ENCODE measurements around the gene C2CD5. TPM values are rescaled to one million over a fixed set of nuclear protein-coding genes. Genes with fewer than 3 reads are reported as not detected.

Gene C2CD5
- total and polyA plus RNA-seq, 5 donors from 2014 or later: 12.8 to 40.0 (median 21.4) TPM

DNA sequence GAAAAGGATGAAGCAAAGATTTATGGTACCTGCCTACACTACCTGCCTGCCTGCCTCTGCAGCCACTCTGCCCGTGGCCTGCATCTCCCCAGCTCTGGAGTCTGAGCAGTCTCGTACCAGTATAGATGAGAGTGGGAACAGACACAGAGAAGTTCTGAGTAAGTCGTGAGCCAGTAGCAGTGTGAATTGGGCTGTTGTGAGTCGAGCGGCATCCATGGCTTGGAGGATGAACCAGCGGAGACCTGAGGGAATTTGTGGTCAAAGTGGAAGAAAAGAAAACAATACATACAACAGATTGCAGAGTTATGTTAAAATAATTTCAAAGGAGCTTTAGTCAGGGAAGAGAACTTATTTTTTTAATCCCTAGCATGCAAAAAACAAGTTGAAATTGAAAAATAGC, 25.3 kb downstream of the C2CD5 start:
- peaks cover 35% of the 10 kb centered on the region for H3K36me3 Mint-ChIP-seq
- no peak for ATAC-seq (ENCODE audit: low read depth in 2 of 2)
- Histone ChIP-seq H3K9me3 (ENCODE audit: control insufficient read depth in 2 of 2, low read length in 2 of 2) (no peaks in the 10 kb centered on the region), H3K4me1 (ENCODE audit: control insufficient read depth, insufficient read depth, low read length, poor library complexity, severe bottlenecking) (no peaks in the 10 kb centered on the region), H3K27ac (ENCODE audit: insufficient read depth, low read length, poor library complexity, severe bottlenecking) (no peak overlapping the region), H3K36me3 (ENCODE audit: control insufficient read depth, insufficient read depth, low read length) (peaks cover 52% of the 10 kb centered on the region), H3K4me3 (ENCODE audit: low read depth, low read length) (no peak overlapping the region), H3K27me3 (ENCODE audit: control insufficient read depth, insufficient read depth, low read length) (no peaks in the 10 kb centered on the region)
- H3K27ac Mint-ChIP-seq: no peak overlapping the region
- H3K4me1 Mint-ChIP-seq: peaks cover 6 to 12% (median 9%) of the 10 kb centered on the region in 4 donors
- H3K4me3 Mint-ChIP-seq: no peak overlapping the region
- peaks cover 0 to 2% (median 0%) of the 10 kb centered on the region in 7 donors for H3K9me3 Mint-ChIP-seq
- H3K27me3 Mint-ChIP-seq: no peaks in the 10 kb centered on the region
- no peak for DNase-seq

- DNase-seq (no peak), ATAC-seq (ENCODE audit: low read depth in 2 of 2) (no peak)
- Mint-ChIP-seq H3K27ac (no peak overlapping the region), H3K36me3 (peaks cover 30% of the 10 kb centered on the region), H3K4me1 (peaks cover 6 to 12% (median 10%) of the 10 kb centered on the region in 4 donors), H3K4me3 (no peak overlapping the region), H3K9me3 (peaks cover 0 to 2% (median 0%) of the 10 kb centered on the region in 7 donors), H3K27me3 (no peaks in the 10 kb centered on the region)
- Histone ChIP-seq H3K9me3 (ENCODE audit: control insufficient read depth in 2 of 2, low read length in 2 of 2) (no peaks in the 10 kb centered on the region), H3K36me3 (ENCODE audit: control insufficient read depth, insufficient read depth, low read length) (peaks cover 45% of the 10 kb centered on the region), H3K27me3 (ENCODE audit: control insufficient read depth, insufficient read depth, low read length) (no peaks in the 10 kb centered on the region), H3K27ac (ENCODE audit: insufficient read depth, low read length, poor library complexity, severe bottlenecking) (no peak overlapping the region), H3K4me3 (ENCODE audit: low read depth, low read length) (no peak overlapping the region), H3K4me1 (ENCODE audit: control insufficient read depth, insufficient read depth, low read length, poor library complexity, severe bottlenecking) (no peaks in the 10 kb centered on the region)
These were observed 26.2 kb downstream of the C2CD5 start for GRCh38 chr12:22518060-22518719.

- no peak overlapping the region for H3K4me3 ChIP-seq (ENCODE audit: low read depth, low read length)
- no peaks in the 10 kb centered on the region for H3K4me1 ChIP-seq (ENCODE audit: control insufficient read depth, insufficient read depth, low read length, poor library complexity, severe bottlenecking)
- H3K27me3 Mint-ChIP-seq: no peaks in the 10 kb centered on the region
- peak overlapping the region in 2 of 3 donors; percentile 16 to 50 for H3K27ac Mint-ChIP-seq
- no peaks in the 10 kb centered on the region for H3K9me3 Mint-ChIP-seq
- no peaks in the 10 kb centered on the region for H3K9me3 ChIP-seq (ENCODE audit: control insufficient read depth in 2 of 2, low read length in 2 of 2)
- DNase-seq (no peak), ATAC-seq (ENCODE audit: low read depth in 2 of 2) (no peak)
- H3K36me3 Mint-ChIP-seq: peaks cover 29% of the 10 kb centered on the region
- H3K36me3 ChIP-seq (ENCODE audit: control insufficient read depth, insufficient read depth, low read length): peaks cover 39% of the 10 kb centered on the region
- H3K4me3 Mint-ChIP-seq: no peak overlapping the region
- no peak overlapping the region for H3K27ac ChIP-seq (ENCODE audit: insufficient read depth, low read length, poor library complexity, severe bottlenecking)
- H3K4me1 Mint-ChIP-seq: peaks cover 5 to 10% (median 6%) of the 10 kb centered on the region in 4 donors
- no peaks in the 10 kb centered on the region for H3K27me3 ChIP-seq (ENCODE audit: control insufficient read depth, insufficient read depth, low read length)
These were observed 29.5 kb downstream of the C2CD5 start for GRCh38 chr12:22514875-22515274.

- peaks cover 36% of the 10 kb centered on the region for H3K36me3 Mint-ChIP-seq
- no peaks in the 10 kb centered on the region for H3K27me3 ChIP-seq (ENCODE audit: control insufficient read depth, insufficient read depth, low read length)
- peaks cover 31% of the 10 kb centered on the region for H3K36me3 ChIP-seq (ENCODE audit: control insufficient read depth, insufficient read depth, low read length)
- H3K27ac ChIP-seq (ENCODE audit: insufficient read depth, low read length, poor library complexity, severe bottlenecking): no peak overlapping the region
- no peak overlapping the region for H3K4me3 Mint-ChIP-seq
- no peaks in the 10 kb centered on the region for H3K9me3 Mint-ChIP-seq
- H3K4me1 ChIP-seq (ENCODE audit: control insufficient read depth, insufficient read depth, low read length, poor library complexity, severe bottlenecking): no peaks in the 10 kb centered on the region
- DNase-seq: no peak
- no peaks in the 10 kb centered on the region for H3K9me3 ChIP-seq (ENCODE audit: control insufficient read depth in 2 of 2, low read length in 2 of 2)
- no peak overlapping the region for H3K27ac Mint-ChIP-seq
- ATAC-seq (ENCODE audit: low read depth in 2 of 2): no peak
- H3K27me3 Mint-ChIP-seq: no peaks in the 10 kb centered on the region
- H3K4me3 ChIP-seq (ENCODE audit: low read depth, low read length): no peak overlapping the region
- H3K4me1 Mint-ChIP-seq: peaks cover 0 to 7% (median 0%) of the 10 kb centered on the region in 4 donors
These were observed 38.5 kb downstream of the C2CD5 start for GRCh38 chr12:22505826-22506225.

- Mint-ChIP-seq H3K4me1 (peaks cover 0 to 10% (median 4%) of the 10 kb centered on the region in 4 donors), H3K4me3 (no peak overlapping the region), H3K27ac (no peak overlapping the region), H3K9me3 (no peaks in the 10 kb centered on the region), H3K27me3 (no peaks in the 10 kb centered on the region), H3K36me3 (peaks cover 22% of the 10 kb centered on the region)
- Histone ChIP-seq H3K4me1 (ENCODE audit: control insufficient read depth, insufficient read depth, low read length, poor library complexity, severe bottlenecking) (no peaks in the 10 kb centered on the region), H3K4me3 (ENCODE audit: low read depth, low read length) (no peak overlapping the region), H3K36me3 (ENCODE audit: control insufficient read depth, insufficient read depth, low read length) (peaks cover 17% of the 10 kb centered on the region), H3K27me3 (ENCODE audit: control insufficient read depth, insufficient read depth, low read length) (no peaks in the 10 kb centered on the region), H3K9me3 (ENCODE audit: control insufficient read depth in 2 of 2, low read length in 2 of 2) (no peaks in the 10 kb centered on the region), H3K27ac (ENCODE audit: insufficient read depth, low read length, poor library complexity, severe bottlenecking) (no peak overlapping the region)
- no peak for DNase-seq
- ATAC-seq (ENCODE audit: low read depth in 2 of 2): no peak
These were observed 44.2 kb downstream of the C2CD5 start for GRCh38 chr12:22500100-22500499.

DNA sequence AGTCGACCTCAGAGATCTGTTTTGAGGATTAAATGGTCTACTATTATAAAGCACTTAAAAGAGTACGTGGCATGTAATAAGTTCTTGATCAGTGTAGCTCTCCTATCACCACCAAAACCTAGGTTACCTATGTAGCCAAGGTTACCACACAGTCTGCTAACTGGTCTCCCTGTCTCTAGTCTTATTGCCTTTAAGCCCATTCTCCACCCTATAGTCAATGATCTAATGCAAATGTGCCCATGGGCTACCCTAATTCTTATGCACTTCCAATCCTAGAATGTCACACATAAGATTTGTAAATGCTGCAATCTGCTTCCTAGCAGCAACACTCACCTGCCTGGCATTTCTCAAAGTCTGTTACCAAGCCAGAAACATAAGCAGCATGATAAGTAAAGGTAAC, 44.9 kb downstream of the C2CD5 start:
- Mint-ChIP-seq H3K9me3 (no peaks in the 10 kb centered on the region), H3K27me3 (no peaks in the 10 kb centered on the region), H3K27ac (peak overlapping the region in 1 of 3 donors; percentile 10), H3K4me3 (no peak overlapping the region), H3K36me3 (peaks cover 19% of the 10 kb centered on the region), H3K4me1 (peaks cover 0 to 10% (median 4%) of the 10 kb centered on the region in 4 donors)
- H3K4me3 ChIP-seq (ENCODE audit: low read depth, low read length): no peak overlapping the region
- no peak for DNase-seq
- no peak overlapping the region for H3K27ac ChIP-seq (ENCODE audit: insufficient read depth, low read length, poor library complexity, severe bottlenecking)
- H3K27me3 ChIP-seq (ENCODE audit: control insufficient read depth, insufficient read depth, low read length): no peaks in the 10 kb centered on the region
- H3K4me1 ChIP-seq (ENCODE audit: control insufficient read depth, insufficient read depth, low read length, poor library complexity, severe bottlenecking): no peaks in the 10 kb centered on the region
- peaks cover 17% of the 10 kb centered on the region for H3K36me3 ChIP-seq (ENCODE audit: control insufficient read depth, insufficient read depth, low read length)
- no peak for ATAC-seq (ENCODE audit: low read depth in 2 of 2)
- no peaks in the 10 kb centered on the region for H3K9me3 ChIP-seq (ENCODE audit: control insufficient read depth in 2 of 2, low read length in 2 of 2)

- no peaks in the 10 kb centered on the region for H3K27me3 ChIP-seq (ENCODE audit: control insufficient read depth, insufficient read depth, low read length)
- no peak overlapping the region for H3K4me3 ChIP-seq (ENCODE audit: low read depth, low read length)
- ATAC-seq (ENCODE audit: low read depth in 2 of 2) (no peak), DNase-seq (no peak)
- no peaks in the 10 kb centered on the region for H3K4me1 ChIP-seq (ENCODE audit: control insufficient read depth, insufficient read depth, low read length, poor library complexity, severe bottlenecking)
- H3K27ac ChIP-seq (ENCODE audit: insufficient read depth, low read length, poor library complexity, severe bottlenecking): no peak overlapping the region
- no peak overlapping the region for H3K27ac Mint-ChIP-seq
- H3K4me3 Mint-ChIP-seq: no peak overlapping the region
- H3K4me1 Mint-ChIP-seq: peaks cover 0 to 8% (median 2%) of the 10 kb centered on the region in 4 donors
- no peaks in the 10 kb centered on the region for H3K9me3 Mint-ChIP-seq
- H3K36me3 ChIP-seq (ENCODE audit: control insufficient read depth, insufficient read depth, low read length): peaks cover 36% of the 10 kb centered on the region
- H3K27me3 Mint-ChIP-seq: no peaks in the 10 kb centered on the region
- peaks cover 26% of the 10 kb centered on the region for H3K36me3 Mint-ChIP-seq
- no peaks in the 10 kb centered on the region for H3K9me3 ChIP-seq (ENCODE audit: control insufficient read depth in 2 of 2, low read length in 2 of 2)
These were observed 50.0 kb downstream of the C2CD5 start for GRCh38 chr12:22494319-22494718.

- H3K4me1 Mint-ChIP-seq: peaks cover 0 to 5% (median 0%) of the 10 kb centered on the region in 4 donors
- no peaks in the 10 kb centered on the region for H3K27me3 ChIP-seq (ENCODE audit: control insufficient read depth, insufficient read depth, low read length)
- H3K4me1 ChIP-seq (ENCODE audit: control insufficient read depth, insufficient read depth, low read length, poor library complexity, severe bottlenecking): no peaks in the 10 kb centered on the region
- peaks cover 50% of the 10 kb centered on the region for H3K36me3 ChIP-seq (ENCODE audit: control insufficient read depth, insufficient read depth, low read length)
- H3K4me3 Mint-ChIP-seq: no peak overlapping the region
- H3K9me3 Mint-ChIP-seq: peaks cover 0 to 2% (median 0%) of the 10 kb centered on the region in 7 donors
- no peaks in the 10 kb centered on the region for H3K9me3 ChIP-seq (ENCODE audit: control insufficient read depth in 2 of 2, low read length in 2 of 2)
- peaks cover 36% of the 10 kb centered on the region for H3K36me3 Mint-ChIP-seq
- no peak overlapping the region for H3K27ac Mint-ChIP-seq
- DNase-seq (no peak), ATAC-seq (ENCODE audit: low read depth in 2 of 2) (no peak)
- H3K4me3 ChIP-seq (ENCODE audit: low read depth, low read length): no peak overlapping the region
- H3K27ac ChIP-seq (ENCODE audit: insufficient read depth, low read length, poor library complexity, severe bottlenecking): no peak overlapping the region
- no peaks in the 10 kb centered on the region for H3K27me3 Mint-ChIP-seq
These were observed 53.3 kb downstream of the C2CD5 start for GRCh38 chr12:22491034-22491433.

Data from CD4-positive, CD25-positive, alpha-beta regulatory T cell (primary cell).